ENCODE data around the gene NLRC3.

- no peak for TF ChIP-seq MXI1 (IDR thresholded peaks at IDR 0.05; ENCODE audit: low read depth, low read length)
- no peak for TF ChIP-seq EZH2phosphoT487 (IDR thresholded peaks at IDR 0.05; ENCODE audit: borderline replicate concordance, low read depth)
- TF ChIP-seq CTCF (IDR thresholded peaks at IDR 0.05): no peak
- no peak for TF ChIP-seq SIN3A (IDR thresholded peaks at IDR 0.05; ENCODE audit: borderline replicate concordance, low read depth, low read length)
- no peak for TF ChIP-seq RAD21 (IDR thresholded peaks at IDR 0.05; ENCODE audit: low read length)
- TF ChIP-seq TCF12 (IDR thresholded peaks at IDR 0.05): no peak
- TF ChIP-seq JUND (IDR thresholded peaks at IDR 0.05): no peak
- no peak for TF ChIP-seq POLR2AphosphoS5 (IDR thresholded peaks at IDR 0.05; ENCODE audit: low read depth, low read length)
- no peak for TF ChIP-seq TAF1 (IDR thresholded peaks at IDR 0.05; ENCODE audit: borderline replicate concordance, low read depth, low read length)
- no peak for TF ChIP-seq RXRA (IDR thresholded peaks at IDR 0.05; ENCODE audit: borderline replicate concordance, low read depth)
These were observed 25.1 kb upstream of the NLRC3 start for GRCh38 chr16:3602320-3602653.
